GM12873 (cell line): ENCODE data around the gene EFR3B.

Experiments
- TF ChIP-seq, protein P1 (sequence below): IDR thresholded peaks from 2 replicates; pipeline ENCODE4 v1.5.1; 2012; ENCODE audit warnings: low read depth, mild to moderate bottlenecking, moderate library complexity, low read length, control low read depth; ENCODE audit not compliant: insufficient read depth; ENCODE audit errors: missing control alignments

The EFR3B gene

DNA sequence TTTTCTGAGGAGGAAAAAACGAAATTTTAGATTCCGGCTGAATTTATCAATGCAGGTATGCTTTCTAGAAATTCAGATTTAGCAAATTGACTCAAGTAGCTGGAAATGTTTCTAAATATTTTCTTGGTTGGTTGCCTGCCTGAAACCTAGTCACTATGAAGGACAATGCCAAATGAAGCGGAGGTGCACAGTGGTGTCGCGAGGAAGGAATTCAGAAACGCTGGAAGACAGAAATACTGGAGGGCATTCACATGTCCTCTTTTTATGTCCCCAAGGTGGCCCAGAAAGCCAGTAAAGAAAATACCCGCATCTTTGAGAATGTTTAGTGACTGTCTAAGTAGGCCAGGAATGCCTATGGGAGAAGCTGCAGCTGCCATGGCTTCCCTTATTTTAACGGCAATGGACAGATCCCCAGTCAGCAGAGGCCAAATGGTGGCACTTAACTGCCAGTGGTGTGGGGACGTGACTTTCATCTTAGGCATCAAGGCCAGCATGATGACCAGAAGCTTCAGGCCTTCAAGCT lies 15.8 kb upstream of the EFR3B start:
- TF ChIP-seq, protein P1, sequence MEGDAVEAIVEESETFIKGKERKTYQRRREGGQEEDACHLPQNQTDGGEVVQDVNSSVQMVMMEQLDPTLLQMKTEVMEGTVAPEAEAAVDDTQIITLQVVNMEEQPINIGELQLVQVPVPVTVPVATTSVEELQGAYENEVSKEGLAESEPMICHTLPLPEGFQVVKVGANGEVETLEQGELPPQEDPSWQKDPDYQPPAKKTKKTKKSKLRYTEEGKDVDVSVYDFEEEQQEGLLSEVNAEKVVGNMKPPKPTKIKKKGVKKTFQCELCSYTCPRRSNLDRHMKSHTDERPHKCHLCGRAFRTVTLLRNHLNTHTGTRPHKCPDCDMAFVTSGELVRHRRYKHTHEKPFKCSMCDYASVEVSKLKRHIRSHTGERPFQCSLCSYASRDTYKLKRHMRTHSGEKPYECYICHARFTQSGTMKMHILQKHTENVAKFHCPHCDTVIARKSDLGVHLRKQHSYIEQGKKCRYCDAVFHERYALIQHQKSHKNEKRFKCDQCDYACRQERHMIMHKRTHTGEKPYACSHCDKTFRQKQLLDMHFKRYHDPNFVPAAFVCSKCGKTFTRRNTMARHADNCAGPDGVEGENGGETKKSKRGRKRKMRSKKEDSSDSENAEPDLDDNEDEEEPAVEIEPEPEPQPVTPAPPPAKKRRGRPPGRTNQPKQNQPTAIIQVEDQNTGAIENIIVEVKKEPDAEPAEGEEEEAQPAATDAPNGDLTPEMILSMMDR, result no peak

DNA sequence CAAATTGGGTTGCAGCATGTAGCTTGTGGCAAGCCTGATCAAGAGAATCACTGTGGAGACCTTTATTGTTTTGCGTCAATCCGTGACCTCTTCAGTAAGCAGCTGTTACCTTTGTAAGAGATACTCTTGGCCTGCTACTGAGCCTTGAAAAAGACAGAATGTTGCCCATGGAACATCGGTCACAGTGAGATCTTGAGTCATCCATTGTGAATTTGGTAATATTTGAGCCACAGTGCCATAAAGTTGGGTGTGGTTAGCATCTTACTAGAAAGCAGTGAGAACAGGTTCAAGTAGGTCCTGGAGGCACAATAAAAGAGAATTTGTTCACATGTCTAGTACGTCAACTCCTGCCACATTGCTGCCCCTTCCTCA lies 12.7 kb upstream of the EFR3B start:
- TF ChIP-seq, protein P1, result no peak

DNA sequence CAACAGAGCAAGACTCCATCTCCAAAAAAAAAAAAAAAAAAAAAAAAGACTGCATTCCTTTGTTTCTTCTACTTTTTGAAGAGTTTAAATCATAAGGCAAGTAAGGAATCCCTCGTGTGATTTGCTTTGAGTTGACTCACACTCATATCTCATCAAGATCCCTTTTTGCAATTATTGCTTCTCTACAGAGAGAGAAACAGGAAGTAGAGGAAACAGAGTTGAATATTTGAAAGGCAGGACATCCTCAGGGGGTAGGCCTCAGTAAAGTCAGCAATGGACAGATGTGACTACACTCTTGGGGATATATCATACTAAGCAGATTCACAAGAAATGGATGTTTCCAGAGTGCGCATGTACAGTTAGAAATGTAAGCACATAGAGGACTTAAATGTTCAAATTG lies 11.2 kb upstream of the EFR3B start:
- TF ChIP-seq, protein P1, result no peak

DNA sequence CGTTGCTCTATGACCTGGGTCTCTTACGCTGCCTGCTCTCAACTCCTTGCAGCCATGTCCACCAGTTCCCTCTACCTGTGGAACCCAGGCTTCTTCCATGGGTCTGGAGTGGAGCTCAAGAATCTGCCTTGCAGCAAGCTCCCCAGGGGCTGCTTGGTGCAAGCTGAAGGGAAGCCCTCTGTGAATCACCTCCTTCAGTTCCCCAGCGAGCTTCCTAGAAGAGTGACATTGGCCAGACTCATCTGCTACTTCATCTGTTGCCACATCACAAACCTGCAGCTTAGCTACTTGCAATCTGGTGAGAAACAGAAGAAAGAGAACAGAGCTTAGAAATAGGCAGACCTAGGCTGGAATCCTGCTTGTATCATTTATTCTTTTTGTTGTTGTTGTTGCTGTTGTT lies 9.8 kb upstream of the EFR3B start:
- TF ChIP-seq, protein P1, result no peak

DNA sequence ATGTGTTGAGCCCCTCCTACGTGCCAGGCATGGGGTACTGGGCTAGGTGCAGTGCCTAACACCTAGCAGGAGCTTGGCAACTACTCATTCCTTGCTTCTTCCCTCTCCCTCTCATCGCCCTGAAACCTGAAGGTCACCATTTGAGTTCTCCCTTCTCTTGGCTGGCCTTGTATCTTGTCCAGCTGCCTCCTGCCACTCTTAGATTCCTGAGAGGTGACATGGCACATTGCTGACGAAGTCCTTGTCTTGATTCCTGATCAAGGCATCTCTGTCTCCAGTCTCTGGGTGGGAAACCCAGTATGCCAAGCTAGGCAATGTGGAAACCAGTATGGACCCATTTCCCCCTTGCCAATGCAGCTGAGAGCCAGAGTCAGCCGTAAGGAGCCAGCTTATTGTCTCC lies 9.0 kb upstream of the EFR3B start:
- TF ChIP-seq, protein P1, result no peak

DNA sequence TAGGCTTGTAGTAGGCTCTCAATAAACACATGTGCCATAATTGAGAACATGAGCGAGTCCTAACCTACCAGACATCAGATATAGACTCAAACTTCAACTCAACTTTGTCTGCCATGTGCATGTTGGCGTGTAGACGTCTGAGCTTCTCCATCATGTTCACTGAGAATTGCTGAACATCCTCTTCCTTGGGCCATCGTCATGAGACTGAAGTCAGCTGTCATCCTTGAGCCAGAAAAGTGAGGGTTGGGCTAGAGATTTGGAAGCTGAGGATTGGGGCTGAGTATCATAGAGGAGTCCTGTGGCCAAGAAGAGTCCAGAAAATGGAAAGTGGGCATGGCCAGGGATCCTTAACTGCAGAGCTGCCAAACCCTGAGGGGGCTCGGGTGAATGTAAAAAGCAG lies 7.8 kb upstream of the EFR3B start:
- TF ChIP-seq, protein P1, result no peak

DNA sequence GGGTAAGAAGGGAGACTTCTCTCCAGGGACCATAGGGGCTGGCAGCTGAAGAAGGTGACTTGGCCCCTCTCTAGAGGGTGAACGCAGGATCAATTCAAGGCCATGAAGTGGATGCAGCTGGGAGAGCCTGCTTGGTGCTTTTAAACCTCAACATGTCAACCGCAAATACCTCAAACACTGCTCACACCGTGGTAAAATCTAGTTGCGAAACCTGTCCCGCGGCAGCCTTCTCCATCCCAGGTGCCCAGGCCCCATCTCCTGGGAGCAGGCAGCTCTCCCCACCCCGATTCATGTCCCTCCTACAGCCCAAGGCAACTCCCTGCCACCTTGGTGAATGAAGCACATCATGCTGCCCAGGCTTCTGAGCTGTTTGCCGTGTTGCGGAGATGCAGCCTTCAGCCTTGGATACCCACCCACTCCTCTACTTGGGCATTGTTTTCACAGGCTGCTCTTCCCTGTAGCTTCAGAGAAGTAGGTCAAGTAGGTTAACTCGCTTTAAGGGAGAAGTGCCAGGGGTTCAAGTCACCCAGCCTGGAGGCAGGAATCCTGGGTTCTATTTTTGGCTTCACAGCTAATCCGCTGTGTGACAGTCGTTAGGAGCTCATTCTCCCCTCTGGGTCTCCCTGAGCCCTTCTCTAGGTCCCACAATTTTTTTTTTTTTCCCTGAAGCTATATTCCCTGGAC lies 6.2 kb upstream of the EFR3B start:
- TF ChIP-seq, protein P1, result no peak
